ENCODE measurements around the gene DST. TPM values are rescaled to one million over a fixed set of nuclear protein-coding genes. Genes with fewer than 3 reads are reported as not detected.

Gene DST
- total RNA-seq, 4 donors from 2014 or later, result 114 to 219 (median 204) TPM

DNA sequence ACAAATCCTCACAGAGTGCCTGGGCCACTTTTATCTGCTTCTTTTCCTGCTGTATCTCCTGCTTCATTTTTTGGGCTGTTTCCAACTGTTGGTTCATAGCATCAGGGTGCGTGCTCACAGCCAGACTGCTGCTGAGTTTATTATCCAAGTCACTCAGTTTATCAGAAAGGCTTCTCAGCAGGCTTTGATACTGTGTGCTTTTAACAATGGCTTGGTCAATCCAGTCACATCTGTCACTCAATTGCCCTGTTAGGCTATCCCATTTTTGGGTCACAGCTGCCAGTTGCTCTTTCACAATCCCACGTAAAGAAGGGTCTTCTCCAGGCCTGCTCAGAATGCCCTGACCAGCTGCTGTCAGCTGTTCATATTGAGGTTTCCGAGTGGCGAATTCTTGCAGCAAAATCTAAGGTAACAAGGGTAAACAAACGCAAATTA, 87.2 kb downstream of the DST start:
- H3K36me3 ChIP-seq, result peaks cover 0 to 34% of the 10 kb centered on the region in 2 donors
- H3K27me3 ChIP-seq, result no peaks in the 10 kb centered on the region
- intact Hi-C loops (cut with DNase I; ENCODE audit: low total_unique reads) (loop anchor here (5.0 kb wide), 1 partner anchor 37 kb away; no protein-coding TSS in a partner anchor), in situ Hi-C loops (cut with MboI; ENCODE audit: low sequenced_read_pairs in 4 of 4) (no loop called here)
- H3K9me3 ChIP-seq, result no peaks in the 10 kb centered on the region
- H3K4me1 ChIP-seq, result peaks cover 18 to 21% of the 10 kb centered on the region in 2 donors
- peak overlapping the region; percentile 17 to 57 (median 42) for H3K27ac ChIP-seq
- no peak for DNase-seq
- TF ChIP-seq, protein P1, sequence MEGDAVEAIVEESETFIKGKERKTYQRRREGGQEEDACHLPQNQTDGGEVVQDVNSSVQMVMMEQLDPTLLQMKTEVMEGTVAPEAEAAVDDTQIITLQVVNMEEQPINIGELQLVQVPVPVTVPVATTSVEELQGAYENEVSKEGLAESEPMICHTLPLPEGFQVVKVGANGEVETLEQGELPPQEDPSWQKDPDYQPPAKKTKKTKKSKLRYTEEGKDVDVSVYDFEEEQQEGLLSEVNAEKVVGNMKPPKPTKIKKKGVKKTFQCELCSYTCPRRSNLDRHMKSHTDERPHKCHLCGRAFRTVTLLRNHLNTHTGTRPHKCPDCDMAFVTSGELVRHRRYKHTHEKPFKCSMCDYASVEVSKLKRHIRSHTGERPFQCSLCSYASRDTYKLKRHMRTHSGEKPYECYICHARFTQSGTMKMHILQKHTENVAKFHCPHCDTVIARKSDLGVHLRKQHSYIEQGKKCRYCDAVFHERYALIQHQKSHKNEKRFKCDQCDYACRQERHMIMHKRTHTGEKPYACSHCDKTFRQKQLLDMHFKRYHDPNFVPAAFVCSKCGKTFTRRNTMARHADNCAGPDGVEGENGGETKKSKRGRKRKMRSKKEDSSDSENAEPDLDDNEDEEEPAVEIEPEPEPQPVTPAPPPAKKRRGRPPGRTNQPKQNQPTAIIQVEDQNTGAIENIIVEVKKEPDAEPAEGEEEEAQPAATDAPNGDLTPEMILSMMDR (IDR thresholded peaks at IDR 0.05 in 4 of 5, conservative IDR thresholded peaks at IDR 0.05 in 1 of 5), result no peak
- no peak for TF ChIP-seq POLR2A (IDR thresholded peaks at IDR 0.05)
- H3K4me3 ChIP-seq, result no peak overlapping the region
- ATAC-seq, result peak; percentile 44 to 69

- H3K27me3 ChIP-seq, result no peaks in the 10 kb centered on the region
- intact Hi-C loops (cut with DNase I; ENCODE audit: low total_unique reads), result no loop called here
- in situ Hi-C loops (cut with MboI; ENCODE audit: low sequenced_read_pairs in 4 of 4), result no loop called here
- no peak overlapping the region for H3K4me3 ChIP-seq
- DNase-seq (no peak), ATAC-seq (no peak)
- H3K4me1 ChIP-seq, result peaks cover 41 to 46% of the 10 kb centered on the region in 2 donors
- peaks cover 0 to 23% of the 10 kb centered on the region in 2 donors for H3K36me3 ChIP-seq
- H3K9me3 ChIP-seq, result no peaks in the 10 kb centered on the region
- peak overlapping the region; percentile 24 to 51 (median 42) for H3K27ac ChIP-seq
- TF ChIP-seq, protein P1 (IDR thresholded peaks at IDR 0.05 in 4 of 5, conservative IDR thresholded peaks at IDR 0.05 in 1 of 5), result no peak
- no peak for TF ChIP-seq POLR2A (IDR thresholded peaks at IDR 0.05)
Observed at GRCh38 chr6:56552187-56553130, 90.2 kb downstream of the DST start.

DNA sequence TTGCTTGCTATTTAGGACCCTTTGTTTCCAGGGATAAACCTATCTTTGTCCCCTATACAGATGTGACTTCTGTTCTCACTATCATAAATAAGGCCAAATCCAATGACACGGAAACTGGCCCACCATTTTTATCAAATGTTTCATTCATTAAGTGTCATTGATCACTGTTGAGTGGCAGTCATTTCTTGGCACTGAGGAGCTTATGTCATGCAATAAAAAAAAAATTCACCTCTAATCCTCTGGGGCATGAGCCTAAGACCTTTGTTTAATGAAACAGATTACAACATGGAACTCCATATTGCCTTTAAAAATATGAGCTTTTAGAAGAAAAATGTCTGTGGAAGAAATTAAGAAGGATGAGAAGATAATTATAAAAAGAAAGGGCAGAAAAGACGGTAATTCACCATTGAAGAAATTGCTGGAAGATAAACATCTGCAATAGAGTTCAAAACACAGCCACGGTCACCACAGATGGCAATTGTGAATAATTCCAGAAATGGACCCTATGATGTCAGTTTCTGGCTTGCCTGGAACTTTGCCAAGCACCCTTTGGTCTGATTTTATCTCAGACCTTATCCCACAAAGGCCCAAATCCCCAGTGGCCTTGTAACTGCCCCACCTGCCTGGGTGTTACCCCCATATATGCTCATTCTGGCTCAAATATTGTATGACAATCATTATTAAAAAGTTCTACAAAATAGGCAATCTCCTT, 91.1 kb downstream of the DST start:
- ATAC-seq (no peak), DNase-seq (no peak)
- Histone ChIP-seq H3K4me1 (peaks cover 41 to 54% of the 10 kb centered on the region in 2 donors), H3K4me3 (no peak overlapping the region), H3K36me3 (peaks cover 0 to 23% of the 10 kb centered on the region in 2 donors), H3K27ac (peak overlapping the region; percentile 24 to 51 (median 42)), H3K27me3 (no peaks in the 10 kb centered on the region), H3K9me3 (no peaks in the 10 kb centered on the region)
- intact Hi-C loops (cut with DNase I; ENCODE audit: low total_unique reads) (no loop called here), in situ Hi-C loops (cut with MboI; ENCODE audit: low sequenced_read_pairs in 4 of 4) (no loop called here)
- no peak for TF ChIP-seq POLR2A (IDR thresholded peaks at IDR 0.05)
- TF ChIP-seq, protein P1 (IDR thresholded peaks at IDR 0.05 in 4 of 5, conservative IDR thresholded peaks at IDR 0.05 in 1 of 5), result no peak

DNA sequence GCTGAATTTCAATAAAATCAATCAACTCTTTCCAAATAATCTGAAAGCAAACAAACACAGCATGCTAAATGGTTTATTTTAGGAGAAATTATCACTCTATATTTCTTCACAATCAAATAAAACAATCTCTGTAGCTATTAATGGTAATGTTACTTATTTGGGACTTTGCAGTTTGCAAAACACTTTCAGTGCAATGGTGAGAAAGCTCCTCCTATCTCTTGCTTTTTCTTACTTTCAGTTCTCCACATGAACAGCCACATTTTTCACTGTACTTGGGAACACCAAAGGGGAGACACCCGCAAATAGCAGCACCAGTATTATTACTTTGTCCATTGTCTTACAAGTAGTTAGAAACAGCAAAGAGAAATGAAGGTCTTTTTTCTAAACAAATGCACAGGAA, 92.4 kb downstream of the DST start:
- H3K27me3 ChIP-seq, result no peaks in the 10 kb centered on the region
- H3K4me1 ChIP-seq, result peaks cover 41 to 57% of the 10 kb centered on the region in 2 donors
- H3K36me3 ChIP-seq, result peaks cover 0 to 22% of the 10 kb centered on the region in 2 donors
- intact Hi-C loops (cut with DNase I; ENCODE audit: low total_unique reads), result no loop called here
- peak overlapping the region in 1 of 4 donors; percentile 1 for H3K4me3 ChIP-seq
- no peaks in the 10 kb centered on the region for H3K9me3 ChIP-seq
- DNase-seq (no peak), ATAC-seq (no peak)
- in situ Hi-C loops (cut with MboI; ENCODE audit: low sequenced_read_pairs in 4 of 4), result no loop called here
- TF ChIP-seq, protein P1 (IDR thresholded peaks at IDR 0.05 in 4 of 5, conservative IDR thresholded peaks at IDR 0.05 in 1 of 5), result no peak
- TF ChIP-seq POLR2A (IDR thresholded peaks at IDR 0.05), result no peak
- H3K27ac ChIP-seq, result peak overlapping the region; percentile 24 to 51 (median 40)

All from gastrocnemius medialis (tissue), 4 donors.